HepG2 (cell line): ENCODE measurements around the gene NLGN2. TPM values are rescaled to one million over a fixed set of nuclear protein-coding genes. Genes with fewer than 3 reads are reported as not detected.

Source experiments
- ATAC-seq: fragments of 200-7000 bp; cut with Tn5 transposase; 3 replicates; pipeline ENCODE4 v1.9.1; 2020; ENCODE audit warnings: mild to moderate bottlenecking, moderate library complexity
- BruUV-seq: library from RNA; stranded (reverse); fragments of 400-500 nt; replicated peaks from 2 replicates; lab custom pipeline; 2021; lab: Mats Ljungman, UMichigan
- CTCF ChIA-PET: fragments of 300-600 bp; formaldehyde crosslinking; extraction: SDS; loops from one replicate; lab custom pipeline; 2021; ENCODE audit warnings: low total read pairs, inconsistent platforms, low intra/inter-chr PET ratio; lab: Yijun Ruan, JAX
- POLR2A ChIA-PET: fragments of 350-600 bp; sonication (Branson Sonifier 250); formaldehyde crosslinking; loops from one replicate; lab custom pipeline; 2020; ENCODE audit warnings: antibody characterized with exemption, inconsistent platforms; lab: Yijun Ruan, JAX
- DNase-seq: peaks from one replicate; pipeline ENCODE4 v3.0.0-alpha.2; 2015; ENCODE audit warnings: low spot score
- FAIRE-seq: peaks from 3 replicates; lab custom pipeline; 2011; peaks lifted over from hg19 to GRCh38; lab: Jason Lieb, UNC
- H2AFZ ChIP-seq: one replicate; pipeline ENCODE4 v1.6.1; 2011; ENCODE audit warnings: low read length, inconsistent platforms
- H3K27ac ChIP-seq: fragments of 300-600 bp; 3 replicates; pipeline ENCODE4 v1.8.0; 2011; ENCODE audit warnings: mixed run types, mild to moderate bottlenecking, mixed read lengths, low read length, inconsistent platforms; ENCODE audit not compliant: insufficient read depth; ENCODE audit errors: extremely low read length
- H3K27me3 ChIP-seq, 2 experiments: fragments of 200-600 bp in 1 of 2; 2 replicates in 1 of 2; 3 replicates in 1 of 2; pipeline versions ENCODE4 v1.6.0 to v1.8.0; 2011; ENCODE audit warnings: low read length in 2 of 2, mild to moderate bottlenecking in 2 of 2, moderate library complexity in 2 of 2, inconsistent platforms in 1 of 2; ENCODE audit not compliant: insufficient read depth in 2 of 2, control insufficient read depth in 1 of 2
- H3K36me3 ChIP-seq, 2 experiments: fragments of 200-600 bp in 1 of 2; replicated peaks in 1 of 2; 2 replicates in 1 of 2; 3 replicates in 1 of 2; pipeline versions ENCODE4 v1.5.1 to v1.8.0; 2011; ENCODE audit warnings: low read length in 2 of 2, inconsistent platforms in 1 of 2; ENCODE audit not compliant: insufficient read depth in 2 of 2, control insufficient read depth in 1 of 2
- H3K4me1 ChIP-seq: 2 replicates; pipeline ENCODE4 v1.5.1; 2012; ENCODE audit warnings: low read length, inconsistent platforms; ENCODE audit not compliant: insufficient read depth
- H3K4me2 ChIP-seq: 2 replicates; pipeline ENCODE4 v1.6.0; 2011; ENCODE audit warnings: low read depth, low read length, inconsistent platforms
- H3K4me3 ChIP-seq, 3 experiments: fragments of 200-600 bp in 1 of 3; sonication (generic), shearing (Covaris generic) in 1 of 3; replicated peaks in 1 of 3; 2 replicates each; pipeline ENCODE4 v1.5.1; 2011 to 2016; ENCODE audit warnings: low read length in 3 of 3, inconsistent platforms in 2 of 3, low read depth in 2 of 3, mild to moderate bottlenecking in 2 of 3, control low read depth in 1 of 3, mixed read lengths in 1 of 3; ENCODE audit not compliant: insufficient read depth in 1 of 3
- H3K79me2 ChIP-seq: one replicate; pipeline ENCODE4 v1.6.1; 2011; ENCODE audit warnings: low read length, inconsistent platforms; ENCODE audit not compliant: insufficient read depth
- H3K9ac ChIP-seq: 2 replicates; pipeline ENCODE4 v1.6.0; 2011; ENCODE audit warnings: mild to moderate bottlenecking, low read depth, low read length, inconsistent platforms; ENCODE audit not compliant: insufficient read depth
- H3K9me3 ChIP-seq: 2 replicates; pipeline ENCODE4 v1.5.1; 2012; ENCODE audit warnings: mild to moderate bottlenecking, low read length
- H4K20me1 ChIP-seq: 2 replicates; pipeline ENCODE4 v1.6.0; 2011; ENCODE audit warnings: inconsistent platforms, mild to moderate bottlenecking, low read length, moderate library complexity; ENCODE audit not compliant: insufficient read depth
- GABPB1 ChIP-seq: IDR thresholded peaks from 2 replicates; pipeline ENCODE4 v1.6.1; 2016; ENCODE audit warnings: mild to moderate bottlenecking, missing genetic modification reagents, moderate library complexity, missing compliant biosample characterization
- MTA1 ChIP-seq: sonication (generic); formaldehyde crosslinking; IDR thresholded peaks from 2 replicates; pipeline ENCODE4 v1.4.0; 2020; ENCODE audit warnings: missing genetic modification reagents, mild to moderate bottlenecking, borderline replicate concordance
- REXO4 ChIP-seq: sonication (generic); formaldehyde crosslinking; IDR thresholded peaks from 2 replicates; pipeline ENCODE4 v1.8.0; 2022; ENCODE audit warnings: missing genetic modification reagents, mild to moderate bottlenecking, borderline replicate concordance
- SMC3 ChIP-seq: IDR thresholded peaks from 2 replicates; pipeline ENCODE4 v1.6.1; 2011; ENCODE audit warnings: low read length, improper control_type of control experiment
- TCF7L2 ChIP-seq: IDR thresholded peaks from 2 replicates; pipeline ENCODE4 v1.6.1; 2011; ENCODE audit warnings: mild to moderate bottlenecking, low read depth, low read length, moderate library complexity
- ZKSCAN1 ChIP-seq: fragments of 150-350 bp; IDR thresholded peaks from 2 replicates; pipeline ENCODE4 v1.6.1; 2014; ENCODE audit warnings: low read length
- ZNF235 ChIP-seq: sonication (generic); formaldehyde crosslinking; IDR thresholded peaks from 2 replicates; pipeline ENCODE4 v1.8.1; 2023; ENCODE audit warnings: mild to moderate bottlenecking, missing genetic modification reagents, borderline replicate concordance
- ZNF354B ChIP-seq: sonication (generic); formaldehyde crosslinking; IDR thresholded peaks from 2 replicates; pipeline ENCODE4 v1.8.0; 2022; ENCODE audit warnings: mild to moderate bottlenecking, missing genetic modification reagents
- ZNF569 ChIP-seq: sonication (generic); formaldehyde crosslinking; IDR thresholded peaks from 2 replicates; pipeline ENCODE4 v1.5.0; 2020; ENCODE audit warnings: mild to moderate bottlenecking, missing genetic modification reagents, moderate library complexity, borderline replicate concordance
- ZNF605 ChIP-seq: sonication (generic); formaldehyde crosslinking; IDR thresholded peaks from 2 replicates; pipeline ENCODE4 v1.8.0; 2022; ENCODE audit warnings: mild to moderate bottlenecking, missing genetic modification reagents
- ZNF615 ChIP-seq: sonication (generic); formaldehyde crosslinking; IDR thresholded peaks from 2 replicates; pipeline ENCODE4 v1.5.0; 2020; ENCODE audit warnings: mild to moderate bottlenecking, missing genetic modification reagents, borderline replicate concordance
- WGBS: methylation state at CpG from one replicate; pipeline ENCODE4 v1.1.6; 2017; ENCODE audit warnings: low lambda C conversion rate; 5-methylcytosine and 5-hydroxymethylcytosine counted together
- in situ Hi-C: cut with HindIII; loops from 2 replicates; pipeline ENCODE4 v1.10.0; 2017; ENCODE audit warnings: low pct_unique_long_range_greater_than_20kb; ENCODE audit not compliant: extremely low pct_ligation_motif_present
- intact Hi-C: fragments of 100-400 bp; cut with micrococcal nuclease; formaldehyde crosslinking; loops from one replicate; pipeline ENCODE4 v1.10.0; 2022; ENCODE audit not compliant: unreplicated experiment
- polyA plus RNA-seq, 8 experiments: library from polyadenylated mRNA; depleted of rRNA in 3 of 8; stranded (reverse) in 7 of 8; unstranded in 1 of 8; fragments of >200 nt; fragmentation: Illumina TruSeq in 4 of 8; extraction: Trizol in 4 of 8; gene quantifications; 2 replicates each; pipeline versions ENCODE4 v1.2.1 to v1.2.3, GENCODE V29; 2011 to 2016; ENCODE audit warnings: low read depth in 4 of 8, missing spikeins in 1 of 8, mixed read lengths in 1 of 8; ENCODE audit not compliant: insufficient read depth in 1 of 8
- total RNA-seq, 5 experiments: library from RNA; depleted of rRNA; stranded (reverse); fragments of >200 nt; fragmentation: Illumina TruSeq; extraction: Trizol; gene quantifications; 2 replicates each; pipeline ENCODE4 v1.2.3, GENCODE V29; 2016; ENCODE audit warnings: low read depth in 1 of 5
- TF ChIP-seq, protein P1 (sequence below): sonication (generic); formaldehyde crosslinking; IDR thresholded peaks from 2 replicates; pipeline ENCODE4 v1.5.1; 2020; ENCODE audit warnings: missing genetic modification reagents, mild to moderate bottlenecking, borderline replicate concordance
- TF ChIP-seq, protein P2 (sequence below): sonication (generic); formaldehyde crosslinking; IDR thresholded peaks from 2 replicates; pipeline ENCODE4 v1.9.0; 2022; ENCODE audit warnings: low read depth, missing genetic modification reagents
- TF ChIP-seq, protein P3 (sequence below): sonication (generic); formaldehyde crosslinking; IDR thresholded peaks from 2 replicates; pipeline ENCODE4 v1.4.0; 2020; ENCODE audit warnings: missing genetic modification reagents
- TF ChIP-seq, protein P4 (sequence below): IDR thresholded peaks from 2 replicates; pipeline ENCODE4 v1.6.1; 2018; ENCODE audit warnings: missing genetic modification reagents

NLGN2 gene
- total and polyA plus RNA-seq, 2 of the 13 experiments (the other 11 are each of a cell fraction or from before 2014, with no cell fraction given), result 1.9 to 11.0 TPM

DNA sequence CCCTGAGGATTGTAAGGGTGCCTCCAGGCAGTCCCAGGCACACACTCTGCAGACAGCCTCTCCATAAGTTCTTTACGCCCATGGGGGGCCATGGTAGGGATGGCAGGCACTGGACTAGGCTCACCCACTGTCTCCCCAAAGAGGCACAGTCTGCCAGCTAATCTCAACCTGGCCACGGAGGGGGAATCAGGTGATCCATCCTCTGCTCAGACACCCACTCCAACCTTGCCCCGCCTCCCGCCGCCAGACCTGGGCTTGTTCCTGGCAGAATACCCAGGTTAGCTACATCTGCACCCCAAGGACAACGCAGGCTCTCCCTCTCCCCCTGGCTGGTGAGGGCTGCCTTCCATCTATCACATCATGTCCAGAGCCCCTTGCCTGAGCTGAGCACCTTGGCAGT, 1.2 kb downstream of the NLGN2 start (continued):
- TF ChIP-seq, protein P1, sequence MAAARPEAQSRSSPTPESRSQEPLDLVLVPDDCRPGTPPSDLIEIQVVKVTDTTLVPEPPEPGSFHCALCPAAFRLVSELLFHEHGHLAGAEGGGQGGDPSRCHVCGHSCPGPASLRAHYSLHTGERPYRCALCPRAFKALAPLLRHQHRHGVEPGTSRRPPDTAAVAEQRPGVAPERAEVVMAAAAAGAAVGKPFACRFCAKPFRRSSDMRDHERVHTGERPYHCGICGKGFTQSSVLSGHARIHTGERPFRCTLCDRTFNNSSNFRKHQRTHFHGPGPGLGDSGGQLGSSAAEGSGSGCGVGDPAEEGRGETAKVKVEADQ, result no peak
- TF ChIP-seq, protein P2, sequence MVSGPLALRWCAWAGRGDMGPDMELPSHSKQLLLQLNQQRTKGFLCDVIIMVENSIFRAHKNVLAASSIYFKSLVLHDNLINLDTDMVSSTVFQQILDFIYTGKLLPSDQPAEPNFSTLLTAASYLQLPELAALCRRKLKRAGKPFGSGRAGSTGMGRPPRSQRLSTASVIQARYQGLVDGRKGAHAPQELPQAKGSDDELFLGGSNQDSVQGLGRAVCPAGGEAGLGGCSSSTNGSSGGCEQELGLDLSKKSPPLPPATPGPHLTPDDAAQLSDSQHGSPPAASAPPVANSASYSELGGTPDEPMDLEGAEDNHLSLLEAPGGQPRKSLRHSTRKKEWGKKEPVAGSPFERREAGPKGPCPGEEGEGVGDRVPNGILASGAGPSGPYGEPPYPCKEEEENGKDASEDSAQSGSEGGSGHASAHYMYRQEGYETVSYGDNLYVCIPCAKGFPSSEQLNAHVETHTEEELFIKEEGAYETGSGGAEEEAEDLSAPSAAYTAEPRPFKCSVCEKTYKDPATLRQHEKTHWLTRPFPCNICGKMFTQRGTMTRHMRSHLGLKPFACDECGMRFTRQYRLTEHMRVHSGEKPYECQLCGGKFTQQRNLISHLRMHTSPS (CRISPR knock-in tag), result no peak
- TF ChIP-seq ZNF605 (CRISPR knock-in tag) (no peak), TCF7L2 (no peak), ZKSCAN1 (no peak), GABPB1 (CRISPR knock-in tag) (no peak)
- TF ChIP-seq, protein P3, sequence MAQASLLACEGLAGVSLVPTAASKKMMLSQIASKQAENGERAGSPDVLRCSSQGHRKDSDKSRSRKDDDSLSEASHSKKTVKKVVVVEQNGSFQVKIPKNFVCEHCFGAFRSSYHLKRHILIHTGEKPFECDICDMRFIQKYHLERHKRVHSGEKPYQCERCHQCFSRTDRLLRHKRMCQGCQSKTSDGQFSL (CRISPR knock-in tag), result no peak

DNA sequence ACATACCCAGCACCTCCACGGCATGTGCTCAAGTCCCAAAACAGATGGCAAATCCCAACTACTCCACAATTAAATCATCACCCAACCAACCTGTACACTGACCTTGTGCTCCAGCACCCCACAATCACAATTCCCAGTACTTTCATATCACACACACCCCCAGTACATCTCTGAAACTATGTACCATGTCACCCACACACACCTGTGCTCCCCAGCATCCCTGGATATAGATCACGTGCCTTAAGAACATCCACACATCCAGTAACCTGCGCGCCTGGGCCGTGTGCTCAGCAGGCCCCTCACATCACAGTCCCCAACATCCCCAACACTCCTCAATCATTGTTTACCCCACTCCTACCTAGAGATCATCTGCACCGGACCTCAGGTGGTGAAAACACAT, 2.1 kb downstream of the NLGN2 start:
- no peaks in the 10 kb centered on the region for H3K27me3 ChIP-seq
- in situ Hi-C loops, result no loop called here
- TF ChIP-seq, protein P4, sequence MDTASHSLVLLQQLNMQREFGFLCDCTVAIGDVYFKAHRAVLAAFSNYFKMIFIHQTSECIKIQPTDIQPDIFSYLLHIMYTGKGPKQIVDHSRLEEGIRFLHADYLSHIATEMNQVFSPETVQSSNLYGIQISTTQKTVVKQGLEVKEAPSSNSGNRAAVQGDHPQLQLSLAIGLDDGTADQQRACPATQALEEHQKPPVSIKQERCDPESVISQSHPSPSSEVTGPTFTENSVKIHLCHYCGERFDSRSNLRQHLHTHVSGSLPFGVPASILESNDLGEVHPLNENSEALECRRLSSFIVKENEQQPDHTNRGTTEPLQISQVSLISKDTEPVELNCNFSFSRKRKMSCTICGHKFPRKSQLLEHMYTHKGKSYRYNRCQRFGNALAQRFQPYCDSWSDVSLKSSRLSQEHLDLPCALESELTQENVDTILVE (CRISPR knock-in tag), result no peak
- TF ChIP-seq ZNF354B (CRISPR knock-in tag) (no peak), ZNF615 (no peak), REXO4 (CRISPR knock-in tag) (no peak), MTA1 (CRISPR knock-in tag) (no peak), SMC3 (no peak), ZNF235 (no peak), ZNF569 (no peak)
- ChIA-PET CTCF (no interaction called here), POLR2A (no interaction called here)
- intact Hi-C loops, result no loop called here
- no peaks in the 10 kb centered on the region for H4K20me1 ChIP-seq
- BruUV-seq, result no TSS peak
- no peak overlapping the region for H2AFZ ChIP-seq
- ATAC-seq (no peak), DNase-seq (no peak), FAIRE-seq (no peak)
- 0 out of 5 replicates have a peak, but pooled peaks cover 0 to 2% of the 10 kb centered on the region in 2 experiments for H3K36me3 ChIP-seq
- peaks cover 10% of the 10 kb centered on the region for H3K4me1 ChIP-seq
- H3K9me3 ChIP-seq, result no peaks in the 10 kb centered on the region
- H3K9ac ChIP-seq, result no peak overlapping the region
- no peak overlapping the region for H3K27ac ChIP-seq
- H3K4me3 ChIP-seq, result no peak overlapping the region
- no peaks in the 10 kb centered on the region for H3K79me2 ChIP-seq
- H3K4me2 ChIP-seq, result no peak overlapping the region
- WGBS, result 85% methylated on average over 6 of the region's 6 CpGs
